ENCODE data around the gene ULK4.
A peak's percentile ranks its signal among the peaks of the same experiment; 100 is the strongest.

ULK4 gene

GRCh38 chr3:41961751-41962679, at the start of gene ULK4:
TSS of gene ULK4 (minus strand) at chr3:41962103. CDS start at chr3:41954759, 7,344 bp downstream.
- H3K27me3 ChIP-seq (ENCODE audit: insufficient read depth, low read length, poor library complexity) = no peaks in the 10 kb centered on the region
- peak within 1 kb of the TSS; percentile 58 for H3K9ac ChIP-seq (ENCODE audit: low read depth, low read length)
- H4K20me1 ChIP-seq (ENCODE audit: insufficient read depth, low read length) = no peaks in the 10 kb centered on the region
- peak within 1 kb of the TSS; percentile 93 for H3K4me2 ChIP-seq (ENCODE audit: insufficient read depth, low read length)
- peaks cover 20% of the 10 kb centered on the region for H3K4me1 ChIP-seq (ENCODE audit: insufficient read depth, low read length)
- ATAC-seq (ENCODE audit: insufficient read depth, low read depth) = peak; percentile 91
- peak within 1 kb of the TSS; percentile 72 for H3K27ac ChIP-seq (ENCODE audit: low read length)
- peak within 1 kb of the TSS; percentile 91 for H2AFZ ChIP-seq (ENCODE audit: low read depth, low read length)
- no peaks in the 10 kb centered on the region for H3K36me3 ChIP-seq (ENCODE audit: insufficient read depth, low read length)
- peaks cover 13% of the 10 kb centered on the region for H3K79me2 ChIP-seq (ENCODE audit: insufficient read depth, low read length)
- TF ChIP-seq CTCF (IDR thresholded peaks at IDR 0.05; ENCODE audit: borderline replicate concordance, extremely low read depth, low read length, poor library complexity, severe bottlenecking) = no peak
- TF ChIP-seq EZH2 (IDR thresholded peaks at IDR 0.05; ENCODE audit: borderline replicate concordance, low read depth, low read length, severe bottlenecking) = no peak
- peak; percentile 97 for DNase-seq
- H3K9me3 ChIP-seq (ENCODE audit: insufficient read depth, low read length, severe bottlenecking) = no peaks in the 10 kb centered on the region
- H3K4me3 ChIP-seq (ENCODE audit: low read depth in 1 of 2, low read length in 2 of 2) = peak within 1 kb of the TSS; percentile 51 to 82; a peak in 3 of 4 replicates

GRCh38 chr3:42010530-42010929, 48.6 kb upstream of the ULK4 start:
- TF ChIP-seq EZH2 (IDR thresholded peaks at IDR 0.05; ENCODE audit: borderline replicate concordance, low read depth, low read length, severe bottlenecking) (no peak), CTCF (IDR thresholded peaks at IDR 0.05; ENCODE audit: borderline replicate concordance, extremely low read depth, low read length, poor library complexity, severe bottlenecking) (no peak)
- DNase-seq (no peak), ATAC-seq (ENCODE audit: insufficient read depth, low read depth) (no peak)
- Histone ChIP-seq H3K79me2 (ENCODE audit: insufficient read depth, low read length) (peaks cover 6% of the 10 kb centered on the region; the same call in 1 of the 2 replicates), H3K4me1 (ENCODE audit: insufficient read depth, low read length) (peaks cover 25% of the 10 kb centered on the region), H3K9me3 (ENCODE audit: insufficient read depth, low read length, severe bottlenecking) (no peaks in the 10 kb centered on the region), H4K20me1 (ENCODE audit: insufficient read depth, low read length) (0 out of 2 replicates have a peak, but pooled peaks cover 3% of the 10 kb centered on the region), H3K27ac (ENCODE audit: low read length) (no peak overlapping the region), H3K27me3 (ENCODE audit: insufficient read depth, low read length, poor library complexity) (peaks cover 36% of the 10 kb centered on the region), H3K36me3 (ENCODE audit: insufficient read depth, low read length) (no peaks in the 10 kb centered on the region), H3K4me3 (ENCODE audit: low read depth in 1 of 2, low read length in 2 of 2) (no peak overlapping the region), H2AFZ (ENCODE audit: low read depth, low read length) (no peak overlapping the region), H3K9ac (ENCODE audit: low read depth, low read length) (no peak overlapping the region), H3K4me2 (ENCODE audit: insufficient read depth, low read length) (no peak overlapping the region)

GRCh38 chr3:42009456-42009855, 47.6 kb upstream of the ULK4 start:
- no peaks in the 10 kb centered on the region for H4K20me1 ChIP-seq (ENCODE audit: insufficient read depth, low read length)
- ATAC-seq (ENCODE audit: insufficient read depth, low read depth) (no peak), DNase-seq (no peak)
- H3K27me3 ChIP-seq (ENCODE audit: insufficient read depth, low read length, poor library complexity) = peaks cover 27% of the 10 kb centered on the region
- H3K36me3 ChIP-seq (ENCODE audit: insufficient read depth, low read length) = no peaks in the 10 kb centered on the region
- H3K4me3 ChIP-seq (ENCODE audit: low read depth in 1 of 2, low read length in 2 of 2) = no peak overlapping the region
- H3K4me1 ChIP-seq (ENCODE audit: insufficient read depth, low read length) = peaks cover 14% of the 10 kb centered on the region
- H3K9ac ChIP-seq (ENCODE audit: low read depth, low read length) = no peak overlapping the region
- no peak overlapping the region for H2AFZ ChIP-seq (ENCODE audit: low read depth, low read length)
- no peak overlapping the region for H3K4me2 ChIP-seq (ENCODE audit: insufficient read depth, low read length)
- no peaks in the 10 kb centered on the region for H3K79me2 ChIP-seq (ENCODE audit: insufficient read depth, low read length)
- no peak overlapping the region for H3K27ac ChIP-seq (ENCODE audit: low read length)
- H3K9me3 ChIP-seq (ENCODE audit: insufficient read depth, low read length, severe bottlenecking) = no peaks in the 10 kb centered on the region
- TF ChIP-seq CTCF (IDR thresholded peaks at IDR 0.05; ENCODE audit: borderline replicate concordance, extremely low read depth, low read length, poor library complexity, severe bottlenecking) = no peak
- TF ChIP-seq EZH2 (IDR thresholded peaks at IDR 0.05; ENCODE audit: borderline replicate concordance, low read depth, low read length, severe bottlenecking) = no peak

All from DND-41 (cell line).